Keratinocyte (primary cell): Measurements from ENCODE around the gene ZNF638. TPM values are rescaled to one million over a fixed set of nuclear protein-coding genes. Genes with fewer than 3 reads are reported as not detected.
A peak's percentile ranks its signal among the peaks of the same experiment; 100 is the strongest.

ENCODE experiments used
- DNase-seq: peaks from one replicate; pipeline ENCODE4 v3.0.0-alpha.2; 2011; ENCODE audit warnings: low read depth, missing footprints, low spot score
- FAIRE-seq: peaks from 2 replicates; lab custom pipeline; 2011; peaks lifted over from hg19 to GRCh38; lab: Jason Lieb, UNC
- H2AFZ ChIP-seq: 2 replicates; pipeline ENCODE4 v1.6.0; 2012; ENCODE audit warnings: low read length, control low read depth, inconsistent platforms; ENCODE audit not compliant: control insufficient read depth
- H3K27ac ChIP-seq: 2 replicates; pipeline ENCODE4 v1.5.1; 2011; ENCODE audit warnings: low read length; ENCODE audit not compliant: control insufficient read depth, insufficient read depth
- H3K27me3 ChIP-seq: 3 replicates; pipeline ENCODE4 v1.6.0; 2011; ENCODE audit warnings: low read length; ENCODE audit not compliant: control insufficient read depth, insufficient read depth; ENCODE audit errors: extremely low read depth
- H3K36me3 ChIP-seq, 2 experiments: 2 replicates in 1 of 2; 3 replicates in 1 of 2; pipeline ENCODE4 v1.5.1; 2011; ENCODE audit warnings: low read length in 2 of 2, mild to moderate bottlenecking in 1 of 2; ENCODE audit not compliant: control insufficient read depth in 2 of 2, insufficient read depth in 2 of 2; ENCODE audit errors: extremely low read depth in 1 of 2
- H3K4me1 ChIP-seq: 3 replicates; pipeline ENCODE4 v1.5.1; 2011; ENCODE audit warnings: low read length; ENCODE audit not compliant: control insufficient read depth, insufficient read depth; ENCODE audit errors: extremely low read depth
- H3K4me2 ChIP-seq: 3 replicates; pipeline ENCODE4 v1.6.0; 2011; ENCODE audit warnings: low read depth, low read length; ENCODE audit not compliant: control insufficient read depth, insufficient read depth; ENCODE audit errors: extremely low read depth
- H3K4me3 ChIP-seq, 3 experiments: fragments of 200-600 bp in 1 of 3; sonication (generic) in 1 of 3; 2 replicates in 2 of 3; 3 replicates in 1 of 3; pipeline ENCODE4 v1.5.1; 2011 to 2016; ENCODE audit warnings: low read length in 3 of 3, mild to moderate bottlenecking in 3 of 3, control low read depth in 2 of 3, inconsistent platforms in 1 of 3, low read depth in 1 of 3, mixed read lengths in 1 of 3, mixed run types in 1 of 3, moderate library complexity in 1 of 3; ENCODE audit not compliant: control insufficient read depth in 2 of 3, insufficient read depth in 2 of 3; ENCODE audit errors: extremely low read depth in 1 of 3
- H3K79me2 ChIP-seq: 2 replicates; pipeline ENCODE4 v1.6.0; 2012; ENCODE audit warnings: low read length; ENCODE audit not compliant: control insufficient read depth, insufficient read depth
- H3K9ac ChIP-seq: 3 replicates; pipeline ENCODE4 v1.6.0; 2011; ENCODE audit warnings: low read length; ENCODE audit not compliant: control insufficient read depth, insufficient read depth; ENCODE audit errors: extremely low read depth
- H3K9me1 ChIP-seq: 3 replicates; pipeline ENCODE4 v1.6.0; 2011; ENCODE audit warnings: low read length; ENCODE audit not compliant: control insufficient read depth, insufficient read depth; ENCODE audit errors: extremely low read depth
- H3K9me3 ChIP-seq: 2 replicates; pipeline ENCODE4 v1.5.1; 2012; ENCODE audit warnings: low read depth, low read length; ENCODE audit not compliant: control insufficient read depth
- H4K20me1 ChIP-seq: 3 replicates; pipeline ENCODE4 v1.6.0; 2011; ENCODE audit warnings: low read length; ENCODE audit not compliant: control insufficient read depth, insufficient read depth; ENCODE audit errors: extremely low read depth
- EZH2 ChIP-seq: IDR thresholded peaks from one replicate; pipeline ENCODE4 v1.6.1; 2012; ENCODE audit warnings: inconsistent platforms, mild to moderate bottlenecking, low read length, moderate library complexity
- dilution Hi-C: fragments of 300-500 bp; cut with MboI; formaldehyde crosslinking; loops from one replicate; pipeline ENCODE4 v1.7.0; 2020; ENCODE audit warnings: low sequenced_read_pairs; ENCODE audit not compliant: extremely low pct_ligation_motif_present
- polyA plus RNA-seq, 5 experiments: library from polyadenylated mRNA; depleted of rRNA in 3 of 5; stranded (reverse) in 3 of 5; stranded (forward) in 1 of 5; unstranded in 1 of 5; fragments of >200 nt; gene quantifications; 1 replicate in 1 of 5; 2 replicates in 3 of 5; 3 replicates in 1 of 5; pipeline versions ENCODE4 v1.2.1 to v1.2.3, GENCODE V29; 2011 to 2012; ENCODE audit warnings: missing spikeins in 2 of 5, low read depth in 1 of 5, low replicate concordance in 1 of 5
- TF ChIP-seq, protein P1 (sequence below), 3 experiments: IDR thresholded peaks in 1 of 3; conservative IDR thresholded peaks in 1 of 3; optimal IDR thresholded peaks in 1 of 3; 2 replicates in 2 of 3; 3 replicates in 1 of 3; pipeline versions ENCODE3 to v1.5.1; 2011; ENCODE audit warnings: low read length in 3 of 3, mild to moderate bottlenecking in 3 of 3, moderate library complexity in 2 of 3, control low read depth in 1 of 3, inconsistent platforms in 1 of 3; ENCODE audit not compliant: insufficient read depth in 2 of 3; ENCODE audit errors: extremely low read depth in 1 of 3

ZNF638 gene
- polyA plus RNA-seq, 1 donor (not counting 4 experiments of a cell fraction or from before 2014, with no cell fraction given): 66.5 TPM

DNA sequence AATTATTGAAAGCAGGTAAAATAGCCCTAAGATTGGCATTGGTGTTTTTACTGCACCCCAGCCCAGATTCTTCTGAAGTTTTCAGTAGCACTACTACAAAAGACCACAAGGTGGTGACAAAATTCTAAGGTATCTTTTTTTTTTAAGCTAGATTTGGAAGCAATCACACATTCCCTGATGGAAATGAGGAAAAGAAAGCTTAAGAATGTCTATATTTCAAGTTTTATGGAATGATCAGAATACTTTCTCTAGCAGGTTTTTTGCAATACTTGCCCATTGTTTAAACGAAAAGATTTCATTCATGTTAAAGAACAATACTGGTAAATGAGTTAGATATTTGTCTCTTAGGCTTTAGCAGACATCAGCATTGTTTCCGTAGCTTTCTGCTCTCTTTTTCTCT lies 32.1 kb upstream of the ZNF638 start:
- Histone ChIP-seq H3K9me1 (no peaks in the 10 kb centered on the region), H3K4me1 (peaks cover 12% of the 10 kb centered on the region), H3K9ac (no peak overlapping the region), H3K79me2 (no peaks in the 10 kb centered on the region), H3K27me3 (no peaks in the 10 kb centered on the region), H3K36me3 (no peaks in the 10 kb centered on the region), H3K27ac (no peak overlapping the region), H4K20me1 (no peaks in the 10 kb centered on the region), H3K9me3 (no peaks in the 10 kb centered on the region), H3K4me3 (no peak overlapping the region), H2AFZ (peak overlapping the region; percentile 33), H3K4me2 (no peak overlapping the region)
- dilution Hi-C loops: loop anchor here (10.0 kb wide), 1 partner anchor 75 kb away; the partner anchor contains the start of gene PAIP2B
- TF ChIP-seq EZH2: no peak
- TF ChIP-seq, protein P1, sequence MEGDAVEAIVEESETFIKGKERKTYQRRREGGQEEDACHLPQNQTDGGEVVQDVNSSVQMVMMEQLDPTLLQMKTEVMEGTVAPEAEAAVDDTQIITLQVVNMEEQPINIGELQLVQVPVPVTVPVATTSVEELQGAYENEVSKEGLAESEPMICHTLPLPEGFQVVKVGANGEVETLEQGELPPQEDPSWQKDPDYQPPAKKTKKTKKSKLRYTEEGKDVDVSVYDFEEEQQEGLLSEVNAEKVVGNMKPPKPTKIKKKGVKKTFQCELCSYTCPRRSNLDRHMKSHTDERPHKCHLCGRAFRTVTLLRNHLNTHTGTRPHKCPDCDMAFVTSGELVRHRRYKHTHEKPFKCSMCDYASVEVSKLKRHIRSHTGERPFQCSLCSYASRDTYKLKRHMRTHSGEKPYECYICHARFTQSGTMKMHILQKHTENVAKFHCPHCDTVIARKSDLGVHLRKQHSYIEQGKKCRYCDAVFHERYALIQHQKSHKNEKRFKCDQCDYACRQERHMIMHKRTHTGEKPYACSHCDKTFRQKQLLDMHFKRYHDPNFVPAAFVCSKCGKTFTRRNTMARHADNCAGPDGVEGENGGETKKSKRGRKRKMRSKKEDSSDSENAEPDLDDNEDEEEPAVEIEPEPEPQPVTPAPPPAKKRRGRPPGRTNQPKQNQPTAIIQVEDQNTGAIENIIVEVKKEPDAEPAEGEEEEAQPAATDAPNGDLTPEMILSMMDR (optimal IDR thresholded peaks at IDR 0.05 in 1 of 3, IDR thresholded peaks at IDR 0.05 in 1 of 3, conservative IDR thresholded peaks at IDR 0.05 in 1 of 3; ENCODE audit: extremely low read depth in 1 of 3, insufficient read depth in 2 of 3, low read length in 3 of 3): peak in 2 of 3 experiments; percentile 41 to 61
- DNase-seq: no peak
- FAIRE-seq: peak; percentile 29

DNA sequence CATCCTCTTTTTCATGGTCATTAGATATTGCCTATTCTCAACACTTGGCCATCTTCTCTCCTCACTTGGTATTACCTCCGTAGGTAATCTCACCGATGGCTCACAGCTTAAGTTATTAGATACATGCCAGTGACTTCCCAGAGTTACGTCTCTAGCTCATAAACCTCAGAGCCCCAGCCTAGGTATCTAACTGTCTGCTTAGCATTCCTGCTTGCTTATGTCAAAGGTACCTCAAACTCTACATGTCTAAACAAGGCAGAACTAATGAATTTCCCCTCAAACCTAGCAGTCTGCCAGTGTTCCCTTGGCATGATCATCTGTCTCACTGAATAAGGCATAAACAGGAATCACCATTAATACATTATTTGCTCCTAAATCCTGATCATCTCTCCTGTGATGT lies 27.7 kb upstream of the ZNF638 start:
- Histone ChIP-seq H3K4me2 (peak overlapping the region; percentile 30), H3K9me3 (no peaks in the 10 kb centered on the region), H2AFZ (peak overlapping the region; percentile 27), H3K79me2 (no peaks in the 10 kb centered on the region), H3K4me1 (peaks cover 20% of the 10 kb centered on the region), H3K36me3 (no peaks in the 10 kb centered on the region), H3K27me3 (no peaks in the 10 kb centered on the region), H3K4me3 (peak overlapping the region in 1 of 3 experiments; percentile 21), H3K9ac (no peak overlapping the region), H4K20me1 (no peaks in the 10 kb centered on the region), H3K9me1 (no peaks in the 10 kb centered on the region), H3K27ac (peak overlapping the region; percentile 4)
- FAIRE-seq (peak; percentile 93), DNase-seq (peak; percentile 49)
- TF ChIP-seq, protein P1 (optimal IDR thresholded peaks at IDR 0.05 in 1 of 3, IDR thresholded peaks at IDR 0.05 in 1 of 3, conservative IDR thresholded peaks at IDR 0.05 in 1 of 3; ENCODE audit: extremely low read depth in 1 of 3, insufficient read depth in 2 of 3, low read length in 3 of 3): no peak
- TF ChIP-seq EZH2: no peak
- dilution Hi-C loops: no loop called here
